GM12875 (cell line): Measurements from ENCODE around the gene VARS1.
A peak's percentile ranks its signal among the peaks of the same experiment; 100 is the strongest.
"Not testable (repeated sequence)": the region's sequence is repeated elsewhere in the genome, so short reads cannot be mapped to it uniquely, and the experiment has no call there.

Experiments used
- H3K4me3 ChIP-seq: one replicate; pipeline ENCODE4 v1.5.1; 2011; ENCODE audit warnings: low read depth, low read length, control low read depth
- TF ChIP-seq, protein P1 (sequence below): IDR thresholded peaks from 2 replicates; pipeline ENCODE4 v1.5.1; 2011; ENCODE audit warnings: low read depth, mild to moderate bottlenecking, control low read depth, inconsistent platforms, low read length, moderate library complexity, borderline replicate concordance; ENCODE audit not compliant: insufficient read depth

The VARS1 gene

DNA sequence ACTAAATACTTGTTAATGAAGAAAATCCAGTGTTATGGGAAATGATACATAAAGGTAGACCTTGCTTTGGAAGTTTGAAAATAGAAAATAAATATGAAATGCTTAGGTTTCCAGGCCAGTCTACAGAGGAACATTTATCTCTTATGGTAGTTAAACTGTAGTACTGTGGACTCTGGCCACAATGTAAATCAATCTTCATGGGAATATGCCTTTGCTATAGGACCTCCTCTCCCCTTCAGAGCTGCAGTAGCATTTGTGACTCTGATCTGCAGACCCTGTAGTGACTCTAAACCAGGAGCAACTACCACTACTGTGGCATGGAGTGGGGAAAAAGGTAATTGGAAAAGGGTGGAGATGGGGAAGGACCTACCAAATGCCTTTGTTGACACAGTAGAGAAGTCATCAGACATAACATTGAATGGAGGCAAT is 24.3 kb upstream of the VARS1 start:
- H3K4me3 ChIP-seq = no peak overlapping the region
- TF ChIP-seq, protein P1, sequence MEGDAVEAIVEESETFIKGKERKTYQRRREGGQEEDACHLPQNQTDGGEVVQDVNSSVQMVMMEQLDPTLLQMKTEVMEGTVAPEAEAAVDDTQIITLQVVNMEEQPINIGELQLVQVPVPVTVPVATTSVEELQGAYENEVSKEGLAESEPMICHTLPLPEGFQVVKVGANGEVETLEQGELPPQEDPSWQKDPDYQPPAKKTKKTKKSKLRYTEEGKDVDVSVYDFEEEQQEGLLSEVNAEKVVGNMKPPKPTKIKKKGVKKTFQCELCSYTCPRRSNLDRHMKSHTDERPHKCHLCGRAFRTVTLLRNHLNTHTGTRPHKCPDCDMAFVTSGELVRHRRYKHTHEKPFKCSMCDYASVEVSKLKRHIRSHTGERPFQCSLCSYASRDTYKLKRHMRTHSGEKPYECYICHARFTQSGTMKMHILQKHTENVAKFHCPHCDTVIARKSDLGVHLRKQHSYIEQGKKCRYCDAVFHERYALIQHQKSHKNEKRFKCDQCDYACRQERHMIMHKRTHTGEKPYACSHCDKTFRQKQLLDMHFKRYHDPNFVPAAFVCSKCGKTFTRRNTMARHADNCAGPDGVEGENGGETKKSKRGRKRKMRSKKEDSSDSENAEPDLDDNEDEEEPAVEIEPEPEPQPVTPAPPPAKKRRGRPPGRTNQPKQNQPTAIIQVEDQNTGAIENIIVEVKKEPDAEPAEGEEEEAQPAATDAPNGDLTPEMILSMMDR = no peak

GRCh38 chr6:31817929-31818511 is 22.5 kb upstream of the VARS1 start:
- H3K4me3 ChIP-seq = not testable (repeated sequence)

- peak overlapping the region; percentile 16 for H3K4me3 ChIP-seq
Measured at GRCh38 chr6:31817133-31817928, 21.8 kb upstream of the VARS1 start.

- H3K4me3 ChIP-seq = peak within 1 kb of the TSS; percentile 40
- TF ChIP-seq, protein P1 = no peak
Measured at GRCh38 chr6:31815025-31815838, 19.7 kb upstream of the VARS1 start, which contains the start of the genes HSPA1A and HSPA1L. TSS of gene HSPA1A (plus strand) at chr6:31815543. CDS start at chr6:31815757, 214 bp downstream. TSS of gene HSPA1L (minus strand) at chr6:31815283. CDS start at chr6:31811972, 3,311 bp downstream.

- TF ChIP-seq, protein P1 = no peak
Measured at GRCh38 chr6:31814677-31815024, 19.1 kb upstream of the VARS1 start.

GRCh38 chr6:31813465-31813849 is 17.9 kb upstream of the VARS1 start:
- no peak overlapping the region for H3K4me3 ChIP-seq
- TF ChIP-seq, protein P1 = no peak

More at GRCh38 chr6:31814677-31815024, 19.1 kb upstream of the VARS1 start:
- H3K4me3 ChIP-seq = peak overlapping the region; percentile 40

DNA sequence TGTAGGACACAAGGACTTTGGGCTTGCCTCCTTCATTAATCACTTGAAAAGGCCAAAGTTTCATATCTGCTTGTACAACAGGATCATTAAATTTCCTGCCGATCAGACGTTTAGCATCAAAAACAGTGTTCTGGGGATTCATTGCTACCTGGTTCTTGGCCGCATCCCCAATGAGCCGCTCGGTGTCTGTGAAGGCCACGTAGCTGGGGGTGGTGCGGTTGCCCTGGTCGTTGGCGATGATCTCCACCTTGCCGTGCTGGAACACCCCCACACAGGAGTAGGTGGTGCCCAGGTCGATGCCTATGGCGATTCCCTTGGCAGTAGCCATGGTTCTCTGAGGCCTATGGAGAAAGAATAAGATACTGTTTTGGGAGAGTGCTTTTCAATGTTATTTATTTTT is 16.1 kb upstream of the VARS1 start:
- TF ChIP-seq, protein P1 = no peak
- H3K4me3 ChIP-seq = no peak overlapping the region

- not testable (repeated sequence) for H3K4me3 ChIP-seq
Measured at GRCh38 chr6:31808599-31808998, 13.0 kb upstream of the VARS1 start.
